Stimulated activated CD4-positive, alpha-beta T cell treated with anti-CD3 and anti-CD28 coated beads, Interleukin-4, amount 100 ng/mL, for 1 hour (primary cell): Measurements from ENCODE around the gene GTF2H2.
"Not testable (repeated sequence)": the region's sequence is repeated elsewhere in the genome, so short reads cannot be mapped to it uniquely, and the experiment has no call there.

Source experiments
- DNase-seq: peaks from one replicate; pipeline ENCODE4 v3.0.0-alpha.2; 2020

The GTF2H2 gene

GRCh38 chr5:71011194-71011792 lies 56.2 kb downstream of the GTF2H2 start:
- DNase-seq: no peak

GRCh38 chr5:71006983-71007382 lies 60.5 kb downstream of the GTF2H2 start:
- DNase-seq: not testable (repeated sequence)
